ENCODE measurements around the gene IZUMO1.

GRCh38 chr19:48698046-48698445 is 48.7 kb downstream of the IZUMO1 start:
- TF ChIP-seq CTCF (IDR thresholded peaks at IDR 0.05; ENCODE audit: insufficient read depth, low read depth, low read length) (no peak), EZH2 (IDR thresholded peaks at IDR 0.05; ENCODE audit: insufficient read depth, low read length) (no peak)

All from astrocyte (in vitro differentiated cells and primary cell).